Gastroesophageal sphincter (tissue), 3 donors: ENCODE measurements around the gene AGBL1.

Source experiments
- CTCF ChIP-seq, 4 experiments: fragments of 200-600 bp in 2 of 4; fragments of 450-650 bp in 2 of 4; sonication (generic) in 1 of 4; IDR thresholded peaks; one replicate each; pipeline ENCODE4 v1.5.1; 2017 to 2019; ENCODE audit warnings: antibody characterized with exemption in 4 of 4, mild to moderate bottlenecking in 2 of 4, moderate library complexity in 2 of 4
- EP300 ChIP-seq: sonication (generic); formaldehyde crosslinking; IDR thresholded peaks from one replicate; pipeline ENCODE4 v1.6.1; 2017; ENCODE audit warnings: antibody characterized with exemption, mild to moderate bottlenecking
- POLR2A ChIP-seq, 2 donors: fragments of 450-650 bp; IDR thresholded peaks; one replicate each; pipeline ENCODE4 v1.6.1; 2017; ENCODE audit warnings: antibody characterized with exemption in 2 of 2, mild to moderate bottlenecking in 2 of 2, moderate library complexity in 1 of 2
- POLR2AphosphoS5 ChIP-seq: sonication (generic); formaldehyde crosslinking; IDR thresholded peaks from one replicate; pipeline ENCODE4 v1.6.1; 2017; ENCODE audit warnings: antibody characterized with exemption

GRCh38 chr15:86558252-86558651, 478.6 kb downstream of the AGBL1 start:
- TF ChIP-seq POLR2AphosphoS5 (no peak), CTCF (IDR thresholded peaks at IDR 0.05) (no peak), POLR2A (IDR thresholded peaks at IDR 0.05) (no peak), EP300 (no peak)
